ENCODE results near the gene HNRNPDL.

HNRNPDL gene

DNA sequence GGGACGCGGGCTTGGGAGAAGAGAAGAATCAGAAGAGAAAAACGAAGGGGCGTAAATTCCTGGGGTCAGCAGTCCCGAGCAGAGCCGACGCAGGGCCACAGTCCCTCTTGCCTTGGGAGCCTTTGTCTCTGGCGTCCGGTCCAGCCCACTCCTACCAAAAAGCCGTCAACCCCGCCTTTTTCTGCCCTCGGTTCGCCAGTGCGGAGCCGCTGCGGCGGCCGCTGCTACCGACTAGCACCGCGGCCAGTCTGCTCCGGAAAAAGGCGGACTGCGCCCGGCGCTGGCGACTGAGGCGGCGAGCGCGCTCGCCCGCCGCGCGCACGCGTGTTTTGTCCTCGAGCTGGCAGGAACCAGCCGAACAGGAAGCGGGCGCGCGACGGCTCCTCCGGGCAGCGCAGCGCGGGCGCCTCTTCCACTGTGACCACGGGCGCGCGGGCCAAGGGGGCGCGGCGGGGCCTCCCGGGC lies 502 bp downstream of the HNRNPDL start:
- peak; percentile 7 for ATAC-seq
- no peak for TF ChIP-seq TOX (CRISPR knock-in tag; IDR thresholded peaks at IDR 0.05; ENCODE audit: borderline replicate concordance)
- TF ChIP-seq, protein P1, sequence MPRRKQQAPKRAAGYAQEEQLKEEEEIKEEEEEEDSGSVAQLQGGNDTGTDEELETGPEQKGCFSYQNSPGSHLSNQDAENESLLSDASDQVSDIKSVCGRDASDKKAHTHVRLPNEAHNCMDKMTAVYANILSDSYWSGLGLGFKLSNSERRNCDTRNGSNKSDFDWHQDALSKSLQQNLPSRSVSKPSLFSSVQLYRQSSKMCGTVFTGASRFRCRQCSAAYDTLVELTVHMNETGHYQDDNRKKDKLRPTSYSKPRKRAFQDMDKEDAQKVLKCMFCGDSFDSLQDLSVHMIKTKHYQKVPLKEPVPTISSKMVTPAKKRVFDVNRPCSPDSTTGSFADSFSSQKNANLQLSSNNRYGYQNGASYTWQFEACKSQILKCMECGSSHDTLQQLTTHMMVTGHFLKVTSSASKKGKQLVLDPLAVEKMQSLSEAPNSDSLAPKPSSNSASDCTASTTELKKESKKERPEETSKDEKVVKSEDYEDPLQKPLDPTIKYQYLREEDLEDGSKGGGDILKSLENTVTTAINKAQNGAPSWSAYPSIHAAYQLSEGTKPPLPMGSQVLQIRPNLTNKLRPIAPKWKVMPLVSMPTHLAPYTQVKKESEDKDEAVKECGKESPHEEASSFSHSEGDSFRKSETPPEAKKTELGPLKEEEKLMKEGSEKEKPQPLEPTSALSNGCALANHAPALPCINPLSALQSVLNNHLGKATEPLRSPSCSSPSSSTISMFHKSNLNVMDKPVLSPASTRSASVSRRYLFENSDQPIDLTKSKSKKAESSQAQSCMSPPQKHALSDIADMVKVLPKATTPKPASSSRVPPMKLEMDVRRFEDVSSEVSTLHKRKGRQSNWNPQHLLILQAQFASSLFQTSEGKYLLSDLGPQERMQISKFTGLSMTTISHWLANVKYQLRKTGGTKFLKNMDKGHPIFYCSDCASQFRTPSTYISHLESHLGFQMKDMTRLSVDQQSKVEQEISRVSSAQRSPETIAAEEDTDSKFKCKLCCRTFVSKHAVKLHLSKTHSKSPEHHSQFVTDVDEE (CRISPR knock-in tag; IDR thresholded peaks at IDR 0.05) = 0 out of 2 replicates have a peak, but pooled peaks have one; percentile 7

DNA sequence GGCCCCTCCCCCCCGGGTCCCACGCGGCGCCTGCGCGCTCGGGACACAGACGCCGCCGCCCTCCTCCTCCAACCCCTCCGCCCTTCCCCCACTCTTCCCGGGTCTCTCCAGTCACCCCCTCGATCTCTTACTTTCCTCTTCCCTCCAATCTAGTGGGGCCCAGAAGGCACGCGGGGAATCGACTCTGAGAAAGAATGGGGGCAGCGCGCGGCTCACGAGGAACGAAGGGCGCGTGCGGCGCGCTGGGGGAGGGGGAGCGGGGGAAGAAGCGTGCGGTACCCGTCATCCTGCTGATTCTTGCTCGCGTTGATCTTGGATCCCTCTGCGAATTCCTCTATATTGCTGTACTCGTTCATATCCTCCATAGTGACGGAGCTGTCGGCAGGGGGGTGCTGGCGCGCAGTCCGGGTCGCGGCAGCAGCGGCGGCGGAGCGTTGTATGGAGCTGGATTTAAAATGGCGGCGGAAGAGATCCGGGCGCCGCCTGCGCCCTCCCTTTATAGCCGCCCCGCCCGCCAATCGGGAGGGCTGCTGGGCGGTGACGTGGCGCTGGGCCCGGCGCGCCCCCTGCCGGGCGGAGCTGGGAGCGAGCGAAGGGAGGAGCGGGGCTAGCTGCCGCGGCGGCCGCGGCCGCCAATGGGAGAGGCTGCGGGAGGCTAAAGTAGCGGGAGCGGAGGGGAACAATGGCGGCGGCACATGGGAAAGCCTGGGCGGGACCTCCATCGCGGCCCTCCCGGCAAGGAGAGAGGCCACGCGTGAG lies 1.1 kb downstream of the HNRNPDL start:
- TF ChIP-seq, protein P1 (CRISPR knock-in tag; IDR thresholded peaks at IDR 0.05) = 0 out of 2 replicates have a peak, but pooled peaks have one; percentile 19
- no peak for TF ChIP-seq ZNF565 (CRISPR knock-in tag; conservative IDR thresholded peaks at IDR 0.05; ENCODE audit: low read depth)
- ATAC-seq = peak; percentile 77

DNA sequence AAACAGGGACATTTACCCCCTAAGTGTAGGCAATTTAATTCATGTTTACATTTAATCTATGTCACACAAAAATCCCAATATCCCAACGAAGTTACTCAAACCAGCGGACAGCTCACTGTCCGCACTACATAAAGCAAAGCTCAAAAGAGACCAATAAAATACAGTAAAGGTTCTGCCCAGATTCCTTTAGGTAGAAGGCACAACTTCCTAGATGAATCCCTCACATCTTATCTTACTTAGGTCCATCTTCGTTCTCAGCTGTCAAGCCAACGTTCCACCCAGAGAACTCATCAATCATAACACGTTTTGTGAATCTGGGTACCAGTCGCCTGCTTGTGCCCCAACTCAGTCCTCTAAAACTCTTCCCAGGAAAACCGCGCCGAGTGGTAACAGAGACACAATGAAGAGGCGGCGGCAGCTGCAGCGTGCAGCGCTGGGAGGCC lies 1.7 kb downstream of the HNRNPDL start:
- TF ChIP-seq, protein P2, sequence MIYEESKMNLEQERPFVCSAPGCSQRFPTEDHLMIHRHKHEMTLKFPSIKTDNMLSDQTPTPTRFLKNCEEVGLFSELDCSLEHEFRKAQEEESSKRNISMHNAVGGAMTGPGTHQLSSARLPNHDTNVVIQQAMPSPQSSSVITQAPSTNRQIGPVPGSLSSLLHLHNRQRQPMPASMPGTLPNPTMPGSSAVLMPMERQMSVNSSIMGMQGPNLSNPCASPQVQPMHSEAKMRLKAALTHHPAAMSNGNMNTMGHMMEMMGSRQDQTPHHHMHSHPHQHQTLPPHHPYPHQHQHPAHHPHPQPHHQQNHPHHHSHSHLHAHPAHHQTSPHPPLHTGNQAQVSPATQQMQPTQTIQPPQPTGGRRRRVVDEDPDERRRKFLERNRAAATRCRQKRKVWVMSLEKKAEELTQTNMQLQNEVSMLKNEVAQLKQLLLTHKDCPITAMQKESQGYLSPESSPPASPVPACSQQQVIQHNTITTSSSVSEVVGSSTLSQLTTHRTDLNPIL (CRISPR knock-in tag; IDR thresholded peaks at IDR 0.05; ENCODE audit: low read depth) = no peak
- peak; percentile 25; the same call in 1 of the 2 replicates for TF ChIP-seq ZC3H10 (CRISPR knock-in tag; IDR thresholded peaks at IDR 0.05)
- ATAC-seq = no peak

DNA sequence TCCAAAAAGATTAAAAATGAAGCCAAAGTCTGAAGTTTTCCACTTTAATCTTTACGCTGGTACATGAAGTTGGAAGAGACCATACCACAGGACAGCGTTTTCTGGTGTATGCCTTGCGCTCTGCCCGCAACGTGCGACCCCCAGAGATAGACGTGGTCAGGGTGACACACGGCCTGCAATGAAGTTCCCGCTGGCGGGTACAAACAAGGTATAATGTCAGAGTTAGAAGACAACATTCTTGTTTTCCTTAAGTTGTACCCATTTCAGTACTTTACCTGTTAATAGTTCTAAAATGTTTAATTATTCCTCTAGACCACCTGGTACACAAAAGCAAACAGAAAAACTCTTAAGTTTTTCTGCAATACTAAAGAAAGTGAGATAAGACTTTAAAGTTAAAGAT lies 4.8 kb downstream of the HNRNPDL start:
- TF ChIP-seq ESRRG (CRISPR knock-in tag; IDR thresholded peaks at IDR 0.05) (no peak), GLIS3 (CRISPR knock-in tag; IDR thresholded peaks at IDR 0.05) (no peak), OSR1 (CRISPR knock-in tag; IDR thresholded peaks at IDR 0.05) (no peak), ISL1 (CRISPR knock-in tag; IDR thresholded peaks at IDR 0.05) (no peak), PPARA (CRISPR knock-in tag; IDR thresholded peaks at IDR 0.05; ENCODE audit: borderline replicate concordance) (no peak), ZNF70 (CRISPR knock-in tag; IDR thresholded peaks at IDR 0.05) (no peak), ZFP30 (CRISPR knock-in tag; IDR thresholded peaks at IDR 0.05) (no peak), SNAI2 (CRISPR knock-in tag; IDR thresholded peaks at IDR 0.05) (no peak), BACH2 (CRISPR knock-in tag; IDR thresholded peaks at IDR 0.05; ENCODE audit: borderline replicate concordance) (no peak), CSDC2 (CRISPR knock-in tag; IDR thresholded peaks at IDR 0.05) (no peak), ZC3H10 (CRISPR knock-in tag; IDR thresholded peaks at IDR 0.05) (no peak), ARNTL (CRISPR knock-in tag; IDR thresholded peaks at IDR 0.05; ENCODE audit: borderline replicate concordance, low read depth) (no peak), ZFP3 (CRISPR knock-in tag; IDR thresholded peaks at IDR 0.05) (no peak)
- TF ChIP-seq, protein P3, sequence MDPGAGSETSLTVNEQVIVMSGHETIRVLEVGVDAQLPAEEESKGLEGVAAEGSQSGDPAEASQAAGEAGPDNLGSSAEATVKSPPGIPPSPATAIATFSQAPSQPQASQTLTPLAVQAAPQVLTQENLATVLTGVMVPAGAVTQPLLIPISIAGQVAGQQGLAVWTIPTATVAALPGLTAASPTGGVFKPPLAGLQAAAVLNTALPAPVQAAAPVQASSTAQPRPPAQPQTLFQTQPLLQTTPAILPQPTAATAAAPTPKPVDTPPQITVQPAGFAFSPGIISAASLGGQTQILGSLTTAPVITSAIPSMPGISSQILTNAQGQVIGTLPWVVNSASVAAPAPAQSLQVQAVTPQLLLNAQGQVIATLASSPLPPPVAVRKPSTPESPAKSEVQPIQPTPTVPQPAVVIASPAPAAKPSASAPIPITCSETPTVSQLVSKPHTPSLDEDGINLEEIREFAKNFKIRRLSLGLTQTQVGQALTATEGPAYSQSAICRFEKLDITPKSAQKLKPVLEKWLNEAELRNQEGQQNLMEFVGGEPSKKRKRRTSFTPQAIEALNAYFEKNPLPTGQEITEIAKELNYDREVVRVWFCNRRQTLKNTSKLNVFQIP (CRISPR knock-in tag; IDR thresholded peaks at IDR 0.05; ENCODE audit: borderline replicate concordance, low read depth) = no peak
- TF ChIP-seq, protein P1 (CRISPR knock-in tag; IDR thresholded peaks at IDR 0.05) = no peak
- ATAC-seq = no peak

Measured in SK-N-SH treated with all-trans-retinoic acid at 6 μM for 48 hours (cell line).